Measurements from ENCODE around the gene ESYT3.
"Not testable (repeated sequence)": the region's sequence is repeated elsewhere in the genome, so short reads cannot be mapped to it uniquely, and the experiment has no call there.

ESYT3 gene

DNA sequence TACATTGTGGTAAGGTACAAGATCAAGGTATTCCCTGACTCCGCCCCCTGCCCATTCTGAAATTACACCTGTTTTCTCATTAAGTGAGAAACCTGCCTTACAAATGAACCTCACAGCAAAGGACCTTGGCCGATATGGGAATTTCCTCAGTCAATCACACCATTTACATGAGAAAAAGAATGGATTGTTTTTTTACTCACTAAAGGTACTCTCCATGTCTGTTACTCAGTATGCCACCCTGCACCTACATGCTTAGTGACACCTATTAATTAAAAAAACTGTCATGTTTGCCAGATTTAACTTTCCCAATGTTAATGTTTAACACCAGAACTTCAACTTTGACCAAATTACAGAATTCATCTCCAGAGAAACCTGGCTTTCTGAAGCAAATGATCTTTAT is 62.0 kb downstream of the ESYT3 start:
- DNase-seq: no peak

- DNase-seq: no peak
Observed at GRCh38 chr3:138497021-138497420, 62.6 kb downstream of the ESYT3 start.

DNA sequence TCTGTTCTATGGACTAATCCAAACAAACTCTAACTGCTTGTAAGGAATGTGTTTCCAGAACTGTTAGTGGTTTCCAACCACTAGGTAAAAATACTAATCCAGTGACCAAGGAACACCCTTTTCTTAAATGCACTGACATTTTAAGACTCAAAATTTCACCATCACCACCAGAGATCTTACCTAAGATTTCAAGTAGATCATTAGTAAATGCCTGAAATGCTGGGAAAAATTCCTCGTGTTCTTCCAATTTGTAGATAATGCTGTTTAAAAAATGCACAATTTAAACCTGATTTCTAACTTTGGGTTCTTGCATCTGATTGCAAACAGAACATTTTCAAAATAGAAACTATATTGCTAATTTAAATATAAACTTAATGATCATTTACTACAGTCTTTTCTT is 63.4 kb downstream of the ESYT3 start:
- no peak for DNase-seq

DNA sequence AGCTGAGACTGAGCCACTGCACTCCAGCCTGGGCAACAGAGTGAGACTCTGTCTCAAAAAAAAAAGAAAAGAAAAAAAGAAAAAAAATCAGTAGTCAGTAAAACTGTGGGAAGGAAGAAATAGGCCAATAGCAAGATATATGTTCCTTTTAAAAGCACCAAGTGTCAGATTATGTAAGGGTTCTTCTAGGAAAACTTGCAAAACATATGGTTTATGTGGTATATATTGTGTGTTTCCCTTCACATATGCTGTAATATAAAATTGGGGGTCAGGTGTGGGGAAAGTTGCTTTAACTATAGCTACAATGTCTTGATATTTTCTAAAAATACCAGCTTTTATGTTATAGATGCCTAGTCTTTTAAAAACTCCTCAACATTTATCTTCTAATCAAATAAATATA is 64.6 kb downstream of the ESYT3 start:
- no peak for DNase-seq

DNA sequence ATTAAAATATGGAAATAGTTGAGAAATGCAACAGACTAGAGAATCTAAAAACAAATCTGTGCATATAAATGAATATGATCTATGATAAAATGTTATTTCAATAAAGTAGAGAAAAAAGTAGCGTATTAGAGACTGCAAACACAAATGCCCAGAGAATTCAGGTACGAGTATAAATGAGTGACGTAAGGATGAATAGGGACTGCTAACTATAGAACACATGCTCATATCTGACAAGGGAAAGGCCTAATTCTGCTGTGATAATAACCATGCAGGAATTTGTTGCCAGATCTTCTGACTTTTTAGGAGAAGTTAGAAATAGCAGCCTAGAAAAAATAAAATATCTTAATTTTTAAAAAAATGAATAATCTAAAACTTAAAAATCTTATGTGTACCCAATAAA is 73.1 kb downstream of the ESYT3 start:
- no peak for DNase-seq

DNA sequence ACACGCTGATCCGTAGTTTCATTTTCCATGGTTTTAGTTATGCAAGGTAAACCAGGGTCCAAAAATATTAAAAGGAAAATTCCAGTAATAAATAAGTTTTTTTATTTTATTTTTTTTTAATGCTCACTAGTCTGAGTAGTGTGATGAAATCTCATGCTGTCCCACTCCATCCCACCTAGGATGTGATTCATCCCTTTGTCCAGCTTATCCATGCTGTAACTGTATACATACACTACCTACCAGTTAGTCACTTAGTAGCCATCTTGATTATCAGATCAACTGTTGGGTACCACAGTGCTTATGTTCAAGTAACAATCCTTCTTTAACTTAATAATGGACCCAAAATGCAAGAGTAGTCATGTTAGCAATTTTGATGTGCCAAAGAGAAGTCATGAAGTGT is 75.2 kb downstream of the ESYT3 start:
- DNase-seq: no peak

DNA sequence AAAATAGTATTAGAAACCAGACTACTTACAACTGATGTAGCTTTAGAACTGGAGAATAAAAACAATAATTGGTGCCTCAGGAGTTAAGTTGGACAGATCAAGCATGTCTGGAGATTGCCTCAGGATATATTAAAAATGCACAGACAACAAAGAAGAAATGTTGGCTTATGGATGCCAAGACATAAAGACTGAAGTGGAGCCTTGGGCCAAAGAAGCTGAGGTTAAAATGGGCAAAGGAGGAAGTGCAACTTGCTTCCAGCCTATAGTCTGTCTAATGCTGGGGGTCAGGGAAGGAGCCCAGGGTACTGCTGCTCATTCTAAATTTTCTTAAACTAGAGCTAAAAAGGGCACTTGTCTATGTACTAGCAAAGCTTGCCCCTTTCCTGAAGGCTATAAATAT is 77.5 kb downstream of the ESYT3 start:
- DNase-seq: no peak

DNA sequence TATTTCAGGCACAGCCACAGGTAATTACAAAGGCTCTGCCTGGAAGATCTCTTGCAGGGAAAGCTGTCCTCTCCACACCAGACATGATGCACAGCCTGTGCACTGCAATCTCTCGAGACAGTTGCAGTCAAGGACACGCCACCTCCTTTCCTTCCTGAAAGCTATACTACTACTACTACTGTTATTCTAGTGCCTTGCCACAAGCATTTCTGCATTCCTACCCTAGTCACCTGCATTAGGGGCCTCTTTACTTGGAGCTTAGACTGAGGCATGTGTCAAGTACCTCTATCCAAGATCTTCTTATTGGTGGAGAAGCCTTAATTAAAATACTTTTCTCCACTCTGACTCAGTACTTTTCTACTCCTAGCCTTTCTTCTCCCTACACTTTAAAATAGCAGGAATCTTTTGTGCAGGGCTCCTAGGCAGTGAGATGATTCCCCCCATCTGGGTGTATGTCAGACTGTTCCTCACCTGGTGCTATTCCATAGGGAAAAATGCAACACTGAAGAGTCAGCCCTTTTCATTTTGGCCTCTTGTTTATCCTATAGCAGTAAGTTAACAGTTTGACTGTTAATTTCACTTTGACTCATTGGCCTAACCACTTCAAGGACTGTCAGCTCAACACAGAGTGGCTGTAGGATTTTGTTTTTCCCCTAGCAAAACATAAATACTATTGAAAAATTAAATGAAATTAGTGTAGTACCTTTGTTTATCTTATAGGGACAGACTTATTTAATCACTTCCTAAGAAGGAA is 78.9 kb downstream of the ESYT3 start:
- no peak for DNase-seq

DNA sequence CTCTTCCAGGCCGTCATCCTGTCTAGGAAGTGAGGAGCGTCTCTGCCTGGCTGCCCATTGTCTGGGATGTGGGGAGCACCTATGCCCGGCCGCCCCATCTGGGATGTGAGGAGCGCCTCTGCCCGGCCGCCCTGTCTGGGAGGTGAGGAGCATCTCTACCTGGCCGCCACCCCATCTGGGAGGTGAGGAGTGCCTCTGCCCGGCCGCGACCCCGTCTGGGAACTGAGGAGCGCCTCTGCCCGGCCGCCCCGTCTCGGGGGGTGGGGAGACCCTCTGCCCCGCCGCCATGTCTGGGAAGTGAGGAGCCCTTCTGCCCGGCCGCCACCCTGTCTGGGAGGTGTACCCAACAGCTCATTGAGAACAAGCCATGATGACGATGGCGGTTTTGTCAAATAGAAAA is 87.0 kb downstream of the ESYT3 start:
- not testable (repeated sequence) for DNase-seq

Measured in NCI-H1436 treated with DMSO at 0.1 percent for 48 hours (cell line).